GM23338 (cell line): ENCODE measurements around the gene OR8I2. TPM values are rescaled to one million over a fixed set of nuclear protein-coding genes. Genes with fewer than 3 reads are reported as not detected.

Experiments used
- ATAC-seq: fragments of 200-7000 bp; cut with Tn5 transposase; 3 replicates; pipeline ENCODE4 v1.9.1; 2020
- DNase-seq: peaks from one replicate; pipeline ENCODE4 v3.0.0-alpha.2; 2015; ENCODE audit warnings: low spot score
- H2AFZ ChIP-seq: fragments of 200-600 bp; sonication (generic); 2 replicates; pipeline ENCODE4 v1.8.0; 2016; ENCODE audit warnings: antibody characterized with exemption, mild to moderate bottlenecking, moderate library complexity
- H3F3A ChIP-seq: fragments of 200-600 bp; sonication (generic); replicated peaks from 2 replicates; pipeline ENCODE4 v1.8.0; 2017; ENCODE audit warnings: antibody characterized with exemption, mixed run types, low read depth
- H3K27ac ChIP-seq: fragments of 200-600 bp; sonication (generic); 2 replicates; pipeline ENCODE4 v1.6.1; 2016; ENCODE audit warnings: low read depth
- H3K27me3 ChIP-seq: fragments of 200-600 bp; sonication (generic); 2 replicates; pipeline ENCODE4 v1.8.0; 2016; ENCODE audit warnings: mild to moderate bottlenecking, mixed run types, moderate library complexity; ENCODE audit not compliant: insufficient read depth
- H3K36me3 ChIP-seq: fragments of 200-600 bp; sonication (generic); 2 replicates; pipeline ENCODE4 v1.8.0; 2016; ENCODE audit warnings: mild to moderate bottlenecking; ENCODE audit not compliant: insufficient read depth
- H3K4me1 ChIP-seq: fragments of 200-600 bp; sonication (generic); 2 replicates; pipeline ENCODE4 v1.8.0; 2016; ENCODE audit warnings: mild to moderate bottlenecking, moderate library complexity; ENCODE audit not compliant: insufficient read depth
- H3K4me2 ChIP-seq: fragments of 200-600 bp; sonication (generic); 2 replicates; pipeline ENCODE4 v1.7.1; 2017; ENCODE audit warnings: mixed run types
- H3K4me3 ChIP-seq: fragments of 200-600 bp; sonication (generic); 2 replicates; pipeline ENCODE4 v1.6.1; 2016; ENCODE audit warnings: mixed run types
- H3K79me2 ChIP-seq: fragments of 200-600 bp; sonication (generic); replicated peaks from 2 replicates; pipeline ENCODE4 v1.8.0; 2017; ENCODE audit warnings: mild to moderate bottlenecking; ENCODE audit not compliant: insufficient read depth
- H3K9me2 ChIP-seq: fragments of 200-600 bp; sonication (generic); 2 replicates; pipeline ENCODE4 v1.8.0; 2017; ENCODE audit not compliant: insufficient read depth
- H4K20me1 ChIP-seq: fragments of 200-600 bp; sonication (generic); replicated peaks from 2 replicates; pipeline ENCODE4 v1.8.0; 2017; ENCODE audit warnings: mild to moderate bottlenecking; ENCODE audit not compliant: insufficient read depth
- H3K27ac Mint-ChIP-seq: 2 replicates; pipeline ENCODE4 v1.8.0; 2020; ENCODE audit warnings: inconsistent platforms, mild to moderate bottlenecking, moderate library complexity, mixed read lengths
- H3K27me3 Mint-ChIP-seq: 3 replicates; pipeline ENCODE4 v1.8.0; 2022; ENCODE audit warnings: low read depth, mild to moderate bottlenecking, moderate library complexity, mixed read lengths, inconsistent platforms; ENCODE audit not compliant: insufficient read depth, poor library complexity
- H3K36me3 Mint-ChIP-seq: 3 replicates; pipeline ENCODE4 v1.8.0; 2021; ENCODE audit warnings: low read depth, mild to moderate bottlenecking, inconsistent platforms, moderate library complexity, mixed read lengths
- H3K4me1 Mint-ChIP-seq: 3 replicates; pipeline ENCODE4 v1.8.0; 2020; ENCODE audit warnings: mild to moderate bottlenecking, inconsistent platforms, mixed read lengths
- H3K4me3 Mint-ChIP-seq: 3 replicates; pipeline ENCODE4 v1.8.0; 2021; ENCODE audit warnings: moderate library complexity, mild to moderate bottlenecking, inconsistent platforms, mixed read lengths
- H3K9me3 Mint-ChIP-seq: 3 replicates; pipeline ENCODE4 v1.8.0; 2020; ENCODE audit warnings: moderate library complexity, mild to moderate bottlenecking, inconsistent platforms, mixed read lengths
- CREB1 ChIP-seq: fragments of 250-450 bp; sonication (Bioruptor Pico); IDR thresholded peaks from 2 replicates; pipeline ENCODE4 v1.5.0; 2020; ENCODE audit warnings: low read depth, mild to moderate bottlenecking, moderate library complexity
- EZH2 ChIP-seq: fragments of 200-600 bp; sonication (generic); IDR thresholded peaks from one replicate; pipeline ENCODE4 v1.8.0; 2017; ENCODE audit warnings: antibody characterized with exemption, mild to moderate bottlenecking, low read depth; ENCODE audit not compliant: unreplicated experiment
- EZH2phosphoT487 ChIP-seq: fragments of 200-600 bp; sonication (generic); IDR thresholded peaks from one replicate; pipeline ENCODE4 v1.8.1; 2018; ENCODE audit warnings: antibody characterized with exemption; ENCODE audit not compliant: unreplicated experiment
- JUNB ChIP-seq: IDR thresholded peaks from one replicate; pipeline ENCODE4 v1.6.1; 2016; ENCODE audit warnings: antibody characterized with exemption; ENCODE audit not compliant: unreplicated experiment
- NANOG ChIP-seq: IDR thresholded peaks from 2 replicates; pipeline ENCODE4 v1.6.1; 2016; ENCODE audit warnings: antibody characterized with exemption, borderline replicate concordance
- POLR2AphosphoS5 ChIP-seq: IDR thresholded peaks from 2 replicates; pipeline ENCODE4 v1.6.1; 2016; ENCODE audit warnings: antibody characterized with exemption, low read depth
- STAT1 ChIP-seq: IDR thresholded peaks from one replicate; pipeline ENCODE4 v1.6.1; 2016; ENCODE audit warnings: antibody characterized with exemption; ENCODE audit not compliant: unreplicated experiment
- ZNF114 ChIP-seq: fragments of 250-450 bp; sonication (Bioruptor Pico); IDR thresholded peaks from 2 replicates; pipeline ENCODE4 v1.5.0; 2020; ENCODE audit warnings: mild to moderate bottlenecking, moderate library complexity
- ZNF331 ChIP-seq: fragments of 250-450 bp; sonication (Bioruptor Pico); IDR thresholded peaks from 2 replicates; pipeline ENCODE4 v1.5.0; 2020; ENCODE audit warnings: low read depth, mild to moderate bottlenecking, moderate library complexity
- polyA plus RNA-seq: library from polyadenylated mRNA; unstranded; fragments of >200 nt; fragmentation: Nextera tagmentation; extraction: Ambion mirVana; gene quantifications from 2 replicates; pipeline ENCODE4 v1.2.1, GENCODE V29; 2016
- total RNA-seq: library from RNA; depleted of rRNA; stranded (reverse); fragments of >200 nt; shearing (Covaris generic); gene quantifications from 2 replicates; pipeline ENCODE4 v1.2.3, GENCODE V29; 2014
- TF ChIP-seq, protein P1 (sequence below): fragments of 250-450 bp; sonication (Bioruptor Pico); IDR thresholded peaks from 2 replicates; pipeline ENCODE4 v1.5.0; 2020; ENCODE audit warnings: mild to moderate bottlenecking, moderate library complexity
- TF ChIP-seq, protein P2 (sequence below), 2 experiments: fragments of 200-600 bp in 1 of 2; sonication (generic) in 1 of 2; conservative IDR thresholded peaks; 2 replicates each; pipeline versions ENCODE4 v1.5.1 to v1.6.1; 2016 to 2017; ENCODE audit warnings: antibody characterized with exemption in 2 of 2, low read depth in 2 of 2, mild to moderate bottlenecking in 2 of 2, moderate library complexity in 1 of 2
- TF ChIP-seq, protein P3 (sequence below): IDR thresholded peaks from 2 replicates; pipeline ENCODE4 v1.6.1; 2016; ENCODE audit warnings: antibody characterized with exemption
- TF ChIP-seq, protein P4 (sequence below): IDR thresholded peaks from one replicate; pipeline ENCODE4 v1.6.1; 2018; ENCODE audit warnings: antibody characterized with exemption; ENCODE audit not compliant: unreplicated experiment

OR8I2 gene
- total and polyA plus RNA-seq, 2 experiments from 2014 or later, result not detected

DNA sequence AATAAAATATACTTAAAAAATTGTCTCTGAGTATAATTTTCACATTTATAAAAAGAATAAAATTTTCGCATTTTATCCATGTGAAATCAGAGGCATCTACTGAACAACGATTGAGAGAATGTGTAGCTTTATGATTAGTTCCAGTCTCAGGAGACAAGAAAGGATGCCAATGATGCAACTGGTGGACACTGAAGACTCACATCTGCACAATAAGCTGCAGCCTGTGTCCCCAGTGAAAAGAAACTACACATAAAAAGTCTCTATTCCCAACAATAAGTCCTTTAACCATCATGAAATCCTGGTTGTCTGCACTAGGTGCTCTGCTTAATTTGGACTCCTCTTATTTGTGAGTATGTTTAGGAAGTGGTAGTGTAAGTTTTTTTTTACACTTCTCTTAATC lies 43.6 kb upstream of the OR8I2 start:
- H3K9me2 ChIP-seq, result peaks cover 17% of the 10 kb centered on the region; the same call in 1 of the 2 replicates
- no peak for TF ChIP-seq CREB1 (CRISPR knock-in tag)
- TF ChIP-seq, protein P1, sequence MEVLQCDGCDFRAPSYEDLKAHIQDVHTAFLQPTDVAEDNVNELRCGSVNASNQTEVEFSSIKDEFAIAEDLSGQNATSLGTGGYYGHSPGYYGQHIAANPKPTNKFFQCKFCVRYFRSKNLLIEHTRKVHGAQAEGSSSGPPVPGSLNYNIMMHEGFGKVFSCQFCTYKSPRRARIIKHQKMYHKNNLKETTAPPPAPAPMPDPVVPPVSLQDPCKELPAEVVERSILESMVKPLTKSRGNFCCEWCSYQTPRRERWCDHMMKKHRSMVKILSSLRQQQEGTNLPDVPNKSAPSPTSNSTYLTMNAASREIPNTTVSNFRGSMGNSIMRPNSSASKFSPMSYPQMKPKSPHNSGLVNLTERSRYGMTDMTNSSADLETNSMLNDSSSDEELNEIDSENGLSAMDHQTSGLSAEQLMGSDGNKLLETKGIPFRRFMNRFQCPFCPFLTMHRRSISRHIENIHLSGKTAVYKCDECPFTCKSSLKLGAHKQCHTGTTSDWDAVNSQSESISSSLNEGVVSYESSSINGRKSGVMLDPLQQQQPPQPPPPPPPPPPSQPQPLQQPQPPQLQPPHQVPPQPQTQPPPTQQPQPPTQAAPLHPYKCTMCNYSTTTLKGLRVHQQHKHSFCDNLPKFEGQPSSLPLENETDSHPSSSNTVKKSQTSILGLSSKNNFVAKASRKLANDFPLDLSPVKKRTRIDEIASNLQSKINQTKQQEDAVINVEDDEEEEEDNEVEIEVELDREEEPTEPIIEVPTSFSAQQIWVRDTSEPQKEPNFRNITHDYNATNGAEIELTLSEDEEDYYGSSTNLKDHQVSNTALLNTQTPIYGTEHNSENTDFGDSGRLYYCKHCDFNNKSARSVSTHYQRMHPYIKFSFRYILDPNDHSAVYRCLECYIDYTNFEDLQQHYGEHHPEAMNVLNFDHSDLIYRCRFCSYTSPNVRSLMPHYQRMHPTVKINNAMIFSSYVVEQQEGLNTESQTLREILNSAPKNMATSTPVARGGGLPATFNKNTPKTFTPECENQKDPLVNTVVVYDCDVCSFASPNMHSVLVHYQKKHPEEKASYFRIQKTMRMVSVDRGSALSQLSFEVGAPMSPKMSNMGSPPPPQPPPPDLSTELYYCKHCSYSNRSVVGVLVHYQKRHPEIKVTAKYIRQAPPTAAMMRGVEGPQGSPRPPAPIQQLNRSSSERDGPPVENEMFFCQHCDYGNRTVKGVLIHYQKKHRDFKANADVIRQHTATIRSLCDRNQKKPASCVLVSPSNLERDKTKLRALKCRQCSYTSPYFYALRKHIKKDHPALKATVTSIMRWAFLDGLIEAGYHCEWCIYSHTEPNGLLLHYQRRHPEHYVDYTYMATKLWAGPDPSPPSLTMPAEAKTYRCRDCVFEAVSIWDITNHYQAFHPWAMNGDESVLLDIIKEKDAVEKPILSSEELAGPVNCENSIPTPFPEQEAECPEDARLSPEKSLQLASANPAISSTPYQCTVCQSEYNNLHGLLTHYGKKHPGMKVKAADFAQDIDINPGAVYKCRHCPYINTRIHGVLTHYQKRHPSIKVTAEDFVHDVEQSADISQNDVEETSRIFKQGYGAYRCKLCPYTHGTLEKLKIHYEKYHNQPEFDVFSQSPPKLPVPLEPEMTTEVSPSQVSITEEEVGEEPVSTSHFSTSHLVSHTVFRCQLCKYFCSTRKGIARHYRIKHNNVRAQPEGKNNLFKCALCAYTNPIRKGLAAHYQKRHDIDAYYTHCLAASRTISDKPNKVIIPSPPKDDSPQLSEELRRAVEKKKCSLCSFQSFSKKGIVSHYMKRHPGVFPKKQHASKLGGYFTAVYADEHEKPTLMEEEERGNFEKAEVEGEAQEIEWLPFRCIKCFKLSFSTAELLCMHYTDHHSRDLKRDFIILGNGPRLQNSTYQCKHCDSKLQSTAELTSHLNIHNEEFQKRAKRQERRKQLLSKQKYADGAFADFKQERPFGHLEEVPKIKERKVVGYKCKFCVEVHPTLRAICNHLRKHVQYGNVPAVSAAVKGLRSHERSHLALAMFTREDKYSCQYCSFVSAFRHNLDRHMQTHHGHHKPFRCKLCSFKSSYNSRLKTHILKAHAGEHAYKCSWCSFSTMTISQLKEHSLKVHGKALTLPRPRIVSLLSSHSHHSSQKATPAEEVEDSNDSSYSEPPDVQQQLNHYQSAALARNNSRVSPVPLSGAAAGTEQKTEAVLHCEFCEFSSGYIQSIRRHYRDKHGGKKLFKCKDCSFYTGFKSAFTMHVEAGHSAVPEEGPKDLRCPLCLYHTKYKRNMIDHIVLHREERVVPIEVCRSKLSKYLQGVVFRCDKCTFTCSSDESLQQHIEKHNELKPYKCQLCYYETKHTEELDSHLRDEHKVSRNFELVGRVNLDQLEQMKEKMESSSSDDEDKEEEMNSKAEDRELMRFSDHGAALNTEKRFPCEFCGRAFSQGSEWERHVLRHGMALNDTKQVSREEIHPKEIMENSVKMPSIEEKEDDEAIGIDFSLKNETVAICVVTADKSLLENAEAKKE, result no peak
- TF ChIP-seq, protein P2, sequence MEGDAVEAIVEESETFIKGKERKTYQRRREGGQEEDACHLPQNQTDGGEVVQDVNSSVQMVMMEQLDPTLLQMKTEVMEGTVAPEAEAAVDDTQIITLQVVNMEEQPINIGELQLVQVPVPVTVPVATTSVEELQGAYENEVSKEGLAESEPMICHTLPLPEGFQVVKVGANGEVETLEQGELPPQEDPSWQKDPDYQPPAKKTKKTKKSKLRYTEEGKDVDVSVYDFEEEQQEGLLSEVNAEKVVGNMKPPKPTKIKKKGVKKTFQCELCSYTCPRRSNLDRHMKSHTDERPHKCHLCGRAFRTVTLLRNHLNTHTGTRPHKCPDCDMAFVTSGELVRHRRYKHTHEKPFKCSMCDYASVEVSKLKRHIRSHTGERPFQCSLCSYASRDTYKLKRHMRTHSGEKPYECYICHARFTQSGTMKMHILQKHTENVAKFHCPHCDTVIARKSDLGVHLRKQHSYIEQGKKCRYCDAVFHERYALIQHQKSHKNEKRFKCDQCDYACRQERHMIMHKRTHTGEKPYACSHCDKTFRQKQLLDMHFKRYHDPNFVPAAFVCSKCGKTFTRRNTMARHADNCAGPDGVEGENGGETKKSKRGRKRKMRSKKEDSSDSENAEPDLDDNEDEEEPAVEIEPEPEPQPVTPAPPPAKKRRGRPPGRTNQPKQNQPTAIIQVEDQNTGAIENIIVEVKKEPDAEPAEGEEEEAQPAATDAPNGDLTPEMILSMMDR (conservative IDR thresholded peaks at IDR 0.05; ENCODE audit: low read depth in 2 of 2), result no peak
- TF ChIP-seq STAT1, result no peak
- no peak for TF ChIP-seq EZH2phosphoT487
- TF ChIP-seq ZNF331 (CRISPR knock-in tag), result no peak
- TF ChIP-seq POLR2AphosphoS5, result no peak
- no peak for TF ChIP-seq NANOG
- TF ChIP-seq ZNF114 (CRISPR knock-in tag), result no peak
- TF ChIP-seq, protein P3, sequence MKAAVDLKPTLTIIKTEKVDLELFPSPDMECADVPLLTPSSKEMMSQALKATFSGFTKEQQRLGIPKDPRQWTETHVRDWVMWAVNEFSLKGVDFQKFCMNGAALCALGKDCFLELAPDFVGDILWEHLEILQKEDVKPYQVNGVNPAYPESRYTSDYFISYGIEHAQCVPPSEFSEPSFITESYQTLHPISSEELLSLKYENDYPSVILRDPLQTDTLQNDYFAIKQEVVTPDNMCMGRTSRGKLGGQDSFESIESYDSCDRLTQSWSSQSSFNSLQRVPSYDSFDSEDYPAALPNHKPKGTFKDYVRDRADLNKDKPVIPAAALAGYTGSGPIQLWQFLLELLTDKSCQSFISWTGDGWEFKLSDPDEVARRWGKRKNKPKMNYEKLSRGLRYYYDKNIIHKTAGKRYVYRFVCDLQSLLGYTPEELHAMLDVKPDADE, result no peak
- TF ChIP-seq JUNB, result no peak
- TF ChIP-seq, protein P4, sequence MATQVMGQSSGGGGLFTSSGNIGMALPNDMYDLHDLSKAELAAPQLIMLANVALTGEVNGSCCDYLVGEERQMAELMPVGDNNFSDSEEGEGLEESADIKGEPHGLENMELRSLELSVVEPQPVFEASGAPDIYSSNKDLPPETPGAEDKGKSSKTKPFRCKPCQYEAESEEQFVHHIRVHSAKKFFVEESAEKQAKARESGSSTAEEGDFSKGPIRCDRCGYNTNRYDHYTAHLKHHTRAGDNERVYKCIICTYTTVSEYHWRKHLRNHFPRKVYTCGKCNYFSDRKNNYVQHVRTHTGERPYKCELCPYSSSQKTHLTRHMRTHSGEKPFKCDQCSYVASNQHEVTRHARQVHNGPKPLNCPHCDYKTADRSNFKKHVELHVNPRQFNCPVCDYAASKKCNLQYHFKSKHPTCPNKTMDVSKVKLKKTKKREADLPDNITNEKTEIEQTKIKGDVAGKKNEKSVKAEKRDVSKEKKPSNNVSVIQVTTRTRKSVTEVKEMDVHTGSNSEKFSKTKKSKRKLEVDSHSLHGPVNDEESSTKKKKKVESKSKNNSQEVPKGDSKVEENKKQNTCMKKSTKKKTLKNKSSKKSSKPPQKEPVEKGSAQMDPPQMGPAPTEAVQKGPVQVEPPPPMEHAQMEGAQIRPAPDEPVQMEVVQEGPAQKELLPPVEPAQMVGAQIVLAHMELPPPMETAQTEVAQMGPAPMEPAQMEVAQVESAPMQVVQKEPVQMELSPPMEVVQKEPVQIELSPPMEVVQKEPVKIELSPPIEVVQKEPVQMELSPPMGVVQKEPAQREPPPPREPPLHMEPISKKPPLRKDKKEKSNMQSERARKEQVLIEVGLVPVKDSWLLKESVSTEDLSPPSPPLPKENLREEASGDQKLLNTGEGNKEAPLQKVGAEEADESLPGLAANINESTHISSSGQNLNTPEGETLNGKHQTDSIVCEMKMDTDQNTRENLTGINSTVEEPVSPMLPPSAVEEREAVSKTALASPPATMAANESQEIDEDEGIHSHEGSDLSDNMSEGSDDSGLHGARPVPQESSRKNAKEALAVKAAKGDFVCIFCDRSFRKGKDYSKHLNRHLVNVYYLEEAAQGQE, result no peak
- no peak for TF ChIP-seq EZH2
- H3F3A ChIP-seq, result no peaks in the 10 kb centered on the region
- Mint-ChIP-seq H3K4me3 (no peak overlapping the region), H3K4me1 (no peaks in the 10 kb centered on the region; the same call in 2 of the 3 replicates), H3K36me3 (no peaks in the 10 kb centered on the region), H3K27me3 (no peaks in the 10 kb centered on the region), H3K9me3 (no peaks in the 10 kb centered on the region), H3K27ac (no peak overlapping the region)
- H3K4me2 ChIP-seq, result no peak overlapping the region
- H4K20me1 ChIP-seq, result no peaks in the 10 kb centered on the region
- DNase-seq, result no peak
- no peaks in the 10 kb centered on the region for H3K36me3 ChIP-seq
- no peaks in the 10 kb centered on the region for H3K79me2 ChIP-seq
- H3K4me3 ChIP-seq, result no peak overlapping the region
- H3K27me3 ChIP-seq, result no peaks in the 10 kb centered on the region
- no peak for ATAC-seq
- no peaks in the 10 kb centered on the region; the same call in 1 of the 2 replicates for H3K4me1 ChIP-seq
- H3K27ac ChIP-seq, result no peak overlapping the region
- H2AFZ ChIP-seq, result no peak overlapping the region
